GM21786 (cell line): ENCODE data around the gene CCNK.

Experiments
- ATAC-seq: cut with Tn5 transposase; IDR thresholded peaks from one replicate; pipeline ENCODE4 v1.9.1; 2021; ENCODE audit not compliant: unreplicated experiment

Gene CCNK

DNA sequence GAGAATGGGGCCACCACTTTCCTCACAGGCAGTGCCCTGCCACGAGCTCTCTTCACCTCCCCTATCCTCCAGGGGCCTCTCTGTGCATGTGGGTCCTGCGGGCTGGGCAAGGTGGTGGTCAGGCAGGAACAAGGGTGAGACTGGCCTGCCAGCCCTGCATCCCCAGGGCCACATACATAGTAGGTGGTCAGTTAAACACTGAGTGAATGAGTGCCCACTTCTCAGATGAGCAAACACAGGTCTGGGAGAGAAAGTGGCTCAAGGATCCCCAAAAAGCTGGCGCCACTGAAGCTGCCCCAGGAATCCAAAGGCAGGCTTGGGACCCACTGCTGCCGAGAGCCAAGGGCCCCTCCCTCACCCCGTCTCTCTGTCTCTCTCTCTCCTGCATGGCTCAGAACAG lies 51.1 kb downstream of the CCNK start:
- ATAC-seq = no peak

DNA sequence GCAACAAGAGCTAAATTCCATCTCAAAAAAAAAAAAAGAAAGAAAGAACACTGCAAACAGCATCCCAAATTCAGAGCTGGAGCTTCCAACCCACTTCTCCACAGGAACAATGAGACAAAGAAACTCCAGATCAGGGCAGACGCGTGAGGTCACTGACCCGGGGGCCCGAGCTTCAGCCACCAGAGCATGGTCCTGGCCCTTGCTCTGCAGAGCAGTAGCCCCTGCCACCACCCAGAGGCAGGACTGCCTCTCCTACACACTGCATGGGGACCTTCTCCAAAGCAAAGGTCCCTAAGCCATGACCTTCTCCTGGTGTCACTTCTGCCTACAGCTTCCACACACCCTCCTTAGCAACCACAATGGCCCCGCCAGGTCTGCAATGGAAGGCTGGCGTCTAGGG lies 53.1 kb downstream of the CCNK start:
- ATAC-seq = no peak

- ATAC-seq = no peak
Measured at GRCh38 chr14:99534863-99535262, 53.7 kb downstream of the CCNK start.

DNA sequence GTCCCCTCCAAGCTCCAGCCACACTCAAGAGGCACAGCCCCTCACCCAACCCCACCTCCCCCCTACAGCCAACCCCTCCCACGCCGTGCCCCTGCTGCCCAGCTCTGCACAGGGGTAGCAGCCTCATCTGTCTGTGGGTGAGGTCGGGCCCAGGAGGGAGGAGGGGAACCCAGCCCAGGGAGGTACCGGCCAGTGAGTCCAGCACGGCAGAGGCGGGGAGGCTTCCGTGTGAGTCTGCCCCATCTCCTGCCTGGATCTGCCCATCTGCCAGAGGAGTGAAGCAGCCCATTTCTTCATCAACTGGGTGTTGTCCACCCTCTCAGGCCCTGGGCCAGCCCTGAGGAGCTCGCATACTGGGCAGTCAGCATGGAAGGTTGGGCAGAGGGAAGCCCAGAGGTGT lies 54.2 kb downstream of the CCNK start:
- ATAC-seq = no peak

GRCh38 chr14:99535908-99536778 lies 54.9 kb downstream of the CCNK start:
- ATAC-seq = no peak

- ATAC-seq = no peak
Measured at GRCh38 chr14:99537399-99537798, 56.2 kb downstream of the CCNK start.

- no peak for ATAC-seq
Measured at GRCh38 chr14:99538275-99538674, 57.1 kb downstream of the CCNK start.

DNA sequence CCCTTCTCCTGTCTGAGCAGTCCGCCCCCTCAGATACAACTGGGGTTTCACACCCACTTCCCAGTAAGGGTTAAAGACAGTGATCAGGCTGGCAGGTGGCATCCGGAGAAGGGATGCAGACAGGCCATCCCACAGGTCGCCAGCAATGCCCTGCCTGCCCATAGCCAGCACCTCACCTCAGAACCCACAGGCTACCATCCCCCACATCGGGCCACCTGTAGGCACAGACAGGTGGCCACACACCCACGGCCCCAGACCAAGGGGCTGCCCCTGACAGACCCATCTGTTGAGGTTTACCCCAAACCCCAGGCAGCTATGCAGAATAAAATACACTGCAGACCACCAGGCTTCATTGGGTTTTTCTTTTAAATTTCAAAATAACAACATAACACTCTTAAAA lies 57.5 kb downstream of the CCNK start:
- no peak for ATAC-seq

- no peak for ATAC-seq
Measured at GRCh38 chr14:99539491-99539890, 58.3 kb downstream of the CCNK start.

GRCh38 chr14:99540196-99541032 lies 59.2 kb downstream of the CCNK start:
- ATAC-seq = no peak

DNA sequence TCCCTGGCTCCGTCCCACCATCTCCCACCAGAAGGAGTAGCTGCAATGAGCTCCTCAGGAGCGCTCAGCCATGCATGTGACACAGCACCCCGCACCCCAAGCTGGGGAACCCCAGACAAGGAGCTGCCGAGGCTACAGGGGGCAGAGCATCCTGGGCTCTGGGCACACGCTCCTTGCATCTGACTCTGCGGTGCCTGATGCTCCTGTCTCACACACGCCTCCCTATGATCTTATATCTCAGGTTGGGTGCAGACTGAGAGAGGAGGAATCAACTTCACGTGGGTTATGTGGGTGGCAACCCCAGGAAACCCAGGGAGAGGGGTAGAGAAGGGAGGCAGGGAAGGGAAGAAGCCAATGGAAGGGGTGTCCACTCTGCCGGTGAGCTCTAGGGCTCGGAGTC lies 60.0 kb downstream of the CCNK start:
- no peak for ATAC-seq

GRCh38 chr14:99541677-99542470 lies 60.7 kb downstream of the CCNK start:
- ATAC-seq = no peak

DNA sequence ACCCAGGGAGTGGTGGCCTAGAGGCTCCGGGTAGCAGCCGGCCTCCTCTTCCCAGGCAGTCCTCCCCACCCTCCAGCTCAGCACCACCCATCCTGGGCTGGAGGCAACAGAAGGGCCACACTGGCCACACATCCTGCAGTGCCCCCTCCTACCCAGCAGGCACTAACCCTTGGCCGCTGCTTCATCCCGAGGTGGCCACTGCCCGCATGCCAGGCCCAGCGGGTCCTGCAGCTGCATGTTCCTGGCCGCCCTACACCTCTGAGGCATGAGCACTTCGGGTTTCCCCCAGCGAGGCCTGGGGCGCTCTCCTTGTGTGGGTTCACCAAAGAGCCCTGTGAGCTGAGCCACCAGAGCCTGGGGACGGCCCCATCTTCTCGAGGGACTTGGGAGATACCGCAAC lies 61.4 kb downstream of the CCNK start:
- no peak for ATAC-seq

DNA sequence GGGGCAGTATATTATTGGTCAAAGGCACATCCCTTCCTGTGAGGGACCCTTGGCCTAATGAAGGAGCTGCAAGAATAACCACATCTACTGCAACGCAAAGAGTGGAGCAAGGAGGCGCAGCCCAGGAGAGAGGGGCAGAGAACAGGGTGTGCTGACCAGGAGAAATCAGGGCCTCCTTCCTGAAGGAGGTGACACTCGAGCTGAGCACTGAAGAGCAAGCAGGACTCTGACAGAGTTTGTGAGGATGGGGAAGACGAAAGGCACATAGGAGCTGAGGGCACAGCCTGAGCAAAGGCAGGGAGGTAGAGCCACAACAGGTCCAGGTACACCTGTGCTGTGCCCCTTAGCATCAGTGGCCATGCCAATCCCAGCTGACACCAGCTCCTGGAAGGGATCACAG lies 62.2 kb downstream of the CCNK start:
- ATAC-seq = no peak

DNA sequence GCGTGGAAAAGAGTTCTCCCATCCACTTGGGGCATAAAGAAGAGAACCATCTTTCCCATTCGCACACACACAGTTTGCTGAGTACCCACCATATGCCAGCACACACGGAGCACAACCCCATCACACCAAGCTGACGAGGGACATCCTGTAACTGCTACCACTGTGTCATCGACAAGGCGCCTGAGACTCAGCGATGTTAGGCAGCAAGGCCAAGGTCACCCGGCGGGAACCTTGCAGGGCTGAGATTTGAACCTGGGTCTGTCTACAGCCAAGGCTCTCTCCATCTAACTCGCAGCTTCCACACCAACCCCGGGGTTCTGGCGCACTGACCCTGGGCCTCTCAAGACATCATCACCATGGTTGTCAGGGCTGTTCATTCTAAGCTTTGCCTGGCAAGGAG lies 62.8 kb downstream of the CCNK start:
- ATAC-seq = no peak

- no peak for ATAC-seq
Measured at GRCh38 chr14:99544991-99545390, 63.8 kb downstream of the CCNK start.

GRCh38 chr14:99545586-99545985 lies 64.4 kb downstream of the CCNK start:
- no peak for ATAC-seq

GRCh38 chr14:99546234-99546879 lies 65.1 kb downstream of the CCNK start:
- no peak for ATAC-seq

GRCh38 chr14:99548255-99548654 lies 67.0 kb downstream of the CCNK start:
- no peak for ATAC-seq

GRCh38 chr14:99548871-99549515 lies 67.8 kb downstream of the CCNK start:
- no peak for ATAC-seq
